ENCODE measurements around the gene WDR26.
"Not testable (repeated sequence)": the region's sequence is repeated elsewhere in the genome, so short reads cannot be mapped to it uniquely, and the experiment has no call there.

WDR26 gene

DNA sequence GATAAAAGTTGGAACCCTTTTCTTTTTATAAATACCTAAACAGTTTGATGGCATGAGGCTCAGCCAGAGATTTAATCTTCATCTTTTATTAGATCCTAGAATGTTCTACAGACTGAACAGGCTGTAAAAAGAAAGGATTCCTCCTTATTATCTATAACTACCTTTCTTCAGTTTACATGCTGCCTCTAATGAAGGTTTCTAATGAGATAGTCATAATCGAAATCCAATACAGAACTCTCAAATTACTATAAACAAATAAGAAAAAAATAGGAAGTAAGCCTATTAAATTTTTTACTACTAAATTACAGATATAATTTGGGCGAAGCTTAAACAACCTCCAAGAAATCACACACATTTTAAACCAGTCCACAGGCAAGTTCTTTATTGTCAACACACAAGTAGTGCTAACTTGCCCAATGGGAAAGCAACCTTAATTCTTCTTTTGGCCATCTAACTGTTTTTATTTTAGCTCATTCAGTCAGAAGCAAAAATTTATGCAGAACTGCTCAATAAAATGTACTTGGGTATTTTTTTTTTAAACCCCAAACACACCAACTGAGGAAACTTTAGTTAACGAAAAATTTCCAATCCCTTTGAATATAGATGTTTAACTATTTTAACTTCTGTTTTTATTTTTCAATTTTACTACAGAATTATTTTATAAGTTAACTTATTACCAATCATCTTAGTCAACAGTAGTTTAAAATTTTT is 4.8 kb downstream of the WDR26 start:
- TF ChIP-seq, protein P1, sequence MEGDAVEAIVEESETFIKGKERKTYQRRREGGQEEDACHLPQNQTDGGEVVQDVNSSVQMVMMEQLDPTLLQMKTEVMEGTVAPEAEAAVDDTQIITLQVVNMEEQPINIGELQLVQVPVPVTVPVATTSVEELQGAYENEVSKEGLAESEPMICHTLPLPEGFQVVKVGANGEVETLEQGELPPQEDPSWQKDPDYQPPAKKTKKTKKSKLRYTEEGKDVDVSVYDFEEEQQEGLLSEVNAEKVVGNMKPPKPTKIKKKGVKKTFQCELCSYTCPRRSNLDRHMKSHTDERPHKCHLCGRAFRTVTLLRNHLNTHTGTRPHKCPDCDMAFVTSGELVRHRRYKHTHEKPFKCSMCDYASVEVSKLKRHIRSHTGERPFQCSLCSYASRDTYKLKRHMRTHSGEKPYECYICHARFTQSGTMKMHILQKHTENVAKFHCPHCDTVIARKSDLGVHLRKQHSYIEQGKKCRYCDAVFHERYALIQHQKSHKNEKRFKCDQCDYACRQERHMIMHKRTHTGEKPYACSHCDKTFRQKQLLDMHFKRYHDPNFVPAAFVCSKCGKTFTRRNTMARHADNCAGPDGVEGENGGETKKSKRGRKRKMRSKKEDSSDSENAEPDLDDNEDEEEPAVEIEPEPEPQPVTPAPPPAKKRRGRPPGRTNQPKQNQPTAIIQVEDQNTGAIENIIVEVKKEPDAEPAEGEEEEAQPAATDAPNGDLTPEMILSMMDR (IDR thresholded peaks at IDR 0.05; ENCODE audit: insufficient read depth, low read depth, low read length, missing control alignments) = no peak
- no peak overlapping the region for H3K4me3 ChIP-seq (ENCODE audit: low read length)
- no peak for DNase-seq (ENCODE audit: low read depth)

DNA sequence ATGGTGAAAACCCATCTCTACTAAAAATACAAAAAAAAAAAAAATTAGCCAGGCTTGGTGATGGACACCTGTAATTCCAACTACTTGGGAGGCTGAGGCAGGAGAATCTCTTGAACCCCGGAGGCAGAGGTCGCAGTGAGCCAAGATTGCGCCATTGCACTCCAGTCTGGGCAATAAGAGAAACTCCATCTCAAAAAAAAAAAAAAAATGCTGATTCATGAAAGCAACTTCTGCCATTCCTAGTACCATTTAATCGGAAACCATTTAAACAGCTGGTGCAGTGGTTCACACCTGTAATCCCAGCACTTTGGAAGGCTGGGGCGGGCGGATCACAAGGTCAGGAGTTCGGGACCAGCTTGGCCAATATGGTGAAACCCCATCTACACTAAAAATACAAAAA is 5.9 kb downstream of the WDR26 start:
- DNase-seq (ENCODE audit: low read depth); H3K4me3 ChIP-seq (ENCODE audit: low read length): not testable (repeated sequence)

DNA sequence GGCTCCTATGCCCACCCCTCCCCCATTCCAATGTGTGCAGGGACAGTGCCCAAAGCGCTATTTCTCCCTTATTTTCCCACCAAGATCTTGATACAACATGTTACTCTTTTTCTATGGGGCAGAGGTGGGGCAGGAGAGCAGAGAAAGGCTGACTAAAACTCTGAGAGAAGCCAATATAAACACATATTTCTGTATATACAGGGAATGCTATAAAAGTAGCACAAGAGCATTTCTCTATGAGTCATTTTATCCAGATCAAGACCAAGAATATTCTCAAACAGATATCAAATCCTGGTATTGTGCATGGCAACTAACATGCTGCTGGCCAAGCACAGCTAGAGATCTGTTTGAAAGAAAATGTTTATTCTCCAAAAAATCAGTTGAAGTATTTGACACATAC is 7.3 kb downstream of the WDR26 start:
- TF ChIP-seq, protein P1 (IDR thresholded peaks at IDR 0.05; ENCODE audit: insufficient read depth, low read depth, low read length, missing control alignments) = no peak
- no peak for DNase-seq (ENCODE audit: low read depth)
- no peak overlapping the region for H3K4me3 ChIP-seq (ENCODE audit: low read length)

DNA sequence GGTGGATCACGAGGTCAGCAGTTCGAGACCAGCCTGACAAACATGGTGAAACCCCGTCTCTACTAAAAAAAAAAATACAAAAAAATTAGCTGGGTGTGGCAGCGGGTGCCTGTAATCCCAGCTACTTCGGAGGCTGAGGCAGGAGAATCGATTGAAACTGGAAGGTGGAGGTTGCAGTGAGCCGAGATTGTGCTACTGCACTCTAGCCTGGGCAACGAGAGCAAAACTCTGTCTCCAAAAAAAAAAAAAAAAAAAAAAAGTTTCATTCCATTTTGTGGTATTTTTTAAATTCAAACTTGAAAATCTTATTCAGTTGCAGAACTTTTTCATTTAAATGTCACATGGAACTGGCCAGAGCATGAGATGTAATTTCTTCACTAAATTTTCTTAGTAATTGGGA is 7.7 kb downstream of the WDR26 start:
- not testable (repeated sequence) for DNase-seq (ENCODE audit: low read depth); H3K4me3 ChIP-seq (ENCODE audit: low read length)

DNA sequence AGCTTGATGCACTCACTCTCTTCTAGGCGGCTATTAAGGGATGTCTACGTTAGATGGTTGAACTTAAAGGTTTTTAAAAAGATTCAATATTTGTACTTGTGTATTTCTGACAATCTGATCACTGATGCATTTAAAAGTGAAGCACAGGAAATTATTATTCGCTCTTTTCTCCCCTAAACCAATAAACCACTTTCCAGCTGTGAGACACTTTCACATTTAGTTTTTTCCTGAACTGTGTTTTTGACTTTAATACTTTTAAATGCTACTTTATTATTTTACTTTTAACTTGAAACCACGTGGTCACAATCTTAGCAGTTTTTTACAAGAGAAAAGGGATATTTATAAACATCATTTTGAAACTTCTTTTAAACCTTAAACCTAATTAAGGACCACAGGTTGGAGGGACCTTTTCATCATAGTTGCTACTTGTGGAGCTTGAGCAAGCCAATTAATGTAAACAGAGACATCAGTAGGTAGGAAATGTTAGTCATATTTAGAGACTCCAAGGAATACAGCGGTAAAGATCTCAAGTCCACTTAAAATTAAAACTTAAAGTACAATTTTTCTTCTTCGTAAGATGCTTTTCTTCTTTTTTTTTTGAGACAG is 9.2 kb downstream of the WDR26 start:
- no peak for DNase-seq (ENCODE audit: low read depth)
- no peak overlapping the region for H3K4me3 ChIP-seq (ENCODE audit: low read length)
- TF ChIP-seq, protein P1 (IDR thresholded peaks at IDR 0.05; ENCODE audit: insufficient read depth, low read depth, low read length, missing control alignments) = no peak

DNA sequence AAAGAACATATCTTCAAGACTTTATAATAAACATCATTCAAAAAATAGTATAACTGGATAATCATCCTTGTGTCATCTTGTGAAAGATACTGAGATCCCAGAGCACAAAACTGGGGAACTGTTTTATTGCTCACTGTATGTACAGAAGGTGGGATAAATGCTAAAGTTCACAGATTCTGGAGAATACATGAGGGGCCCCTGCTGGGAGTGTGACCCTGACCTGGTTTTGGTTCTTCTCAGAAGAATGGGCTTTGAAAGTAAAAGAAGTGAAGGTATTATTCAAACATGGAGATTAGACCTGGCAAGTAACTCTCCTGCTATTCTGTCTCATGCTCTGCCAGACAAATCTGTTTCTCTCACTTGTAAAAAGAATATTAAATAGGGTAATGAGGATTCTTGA is 14.5 kb downstream of the WDR26 start:
- TF ChIP-seq, protein P1 (IDR thresholded peaks at IDR 0.05; ENCODE audit: insufficient read depth, low read depth, low read length, missing control alignments) = no peak
- DNase-seq (ENCODE audit: low read depth) = no peak
- H3K4me3 ChIP-seq (ENCODE audit: low read length) = no peak overlapping the region

DNA sequence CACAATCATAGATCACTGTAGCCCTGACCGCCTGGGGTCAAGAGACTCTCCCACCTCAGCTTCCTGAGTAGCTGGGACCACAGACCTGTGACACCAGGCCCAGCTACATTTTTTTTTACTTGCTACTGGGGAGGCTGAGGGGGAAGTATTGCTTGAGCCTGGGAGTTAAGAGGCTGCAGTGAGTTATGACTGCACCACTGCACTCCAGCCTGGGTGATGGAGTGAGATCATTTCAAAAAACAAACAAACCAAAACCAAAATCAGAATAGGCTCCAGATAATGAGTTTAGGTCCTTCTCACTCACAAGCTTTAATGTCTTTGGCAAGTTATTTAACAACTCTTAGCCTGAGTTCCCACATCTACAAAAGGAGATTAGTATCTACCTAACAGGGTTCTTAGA is 22.8 kb downstream of the WDR26 start:
- TF ChIP-seq, protein P1 (IDR thresholded peaks at IDR 0.05; ENCODE audit: insufficient read depth, low read depth, low read length, missing control alignments) = no peak
- H3K4me3 ChIP-seq (ENCODE audit: low read length) = no peak overlapping the region
- DNase-seq (ENCODE audit: low read depth) = no peak

DNA sequence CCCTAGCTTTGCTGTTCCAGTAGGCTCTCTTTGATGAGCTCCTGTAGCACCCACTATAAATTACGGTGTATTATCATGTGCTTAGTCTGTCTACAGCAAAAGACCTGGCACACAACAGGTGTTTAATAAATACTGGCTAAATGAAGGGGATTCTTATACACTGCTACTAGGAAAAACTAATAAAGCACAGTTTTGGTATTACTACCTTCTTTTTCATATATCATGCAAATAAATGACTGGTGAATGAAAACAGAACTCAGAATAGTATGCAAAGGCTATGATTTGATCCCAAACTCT is 26.4 kb downstream of the WDR26 start:
- TF ChIP-seq, protein P1 (IDR thresholded peaks at IDR 0.05; ENCODE audit: insufficient read depth, low read depth, low read length, missing control alignments) = no peak
- no peak for DNase-seq (ENCODE audit: low read depth)
- H3K4me3 ChIP-seq (ENCODE audit: low read length) = no peak overlapping the region
